Measurements from ENCODE around the gene CSH2.
"Not testable (repeated sequence)": the region's sequence is repeated elsewhere in the genome, so short reads cannot be mapped to it uniquely, and the experiment has no call there.

CSH2 gene

GRCh38 chr17:63917646-63918045, 44.2 kb upstream of the CSH2 start:
- no peak for ATAC-seq
- TF ChIP-seq BACH2 (CRISPR knock-in tag; IDR thresholded peaks at IDR 0.05; ENCODE audit: borderline replicate concordance), result no peak
- no peak for TF ChIP-seq ZC3H10 (CRISPR knock-in tag; IDR thresholded peaks at IDR 0.05)
- no peak for TF ChIP-seq ZNF70 (CRISPR knock-in tag; IDR thresholded peaks at IDR 0.05)
- TF ChIP-seq ARNTL (CRISPR knock-in tag; IDR thresholded peaks at IDR 0.05; ENCODE audit: borderline replicate concordance, low read depth), result no peak
- no peak for TF ChIP-seq RARB (CRISPR knock-in tag; IDR thresholded peaks at IDR 0.05)
- TF ChIP-seq, protein P1, sequence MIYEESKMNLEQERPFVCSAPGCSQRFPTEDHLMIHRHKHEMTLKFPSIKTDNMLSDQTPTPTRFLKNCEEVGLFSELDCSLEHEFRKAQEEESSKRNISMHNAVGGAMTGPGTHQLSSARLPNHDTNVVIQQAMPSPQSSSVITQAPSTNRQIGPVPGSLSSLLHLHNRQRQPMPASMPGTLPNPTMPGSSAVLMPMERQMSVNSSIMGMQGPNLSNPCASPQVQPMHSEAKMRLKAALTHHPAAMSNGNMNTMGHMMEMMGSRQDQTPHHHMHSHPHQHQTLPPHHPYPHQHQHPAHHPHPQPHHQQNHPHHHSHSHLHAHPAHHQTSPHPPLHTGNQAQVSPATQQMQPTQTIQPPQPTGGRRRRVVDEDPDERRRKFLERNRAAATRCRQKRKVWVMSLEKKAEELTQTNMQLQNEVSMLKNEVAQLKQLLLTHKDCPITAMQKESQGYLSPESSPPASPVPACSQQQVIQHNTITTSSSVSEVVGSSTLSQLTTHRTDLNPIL (CRISPR knock-in tag; IDR thresholded peaks at IDR 0.05; ENCODE audit: low read depth), result no peak
- no peak for TF ChIP-seq PATZ1 (CRISPR knock-in tag; IDR thresholded peaks at IDR 0.05; ENCODE audit: borderline replicate concordance)
- TF ChIP-seq ESRRG (CRISPR knock-in tag; IDR thresholded peaks at IDR 0.05), result no peak
- TF ChIP-seq TSHZ2 (CRISPR knock-in tag; IDR thresholded peaks at IDR 0.05), result no peak
- no peak for TF ChIP-seq SNAI2 (CRISPR knock-in tag; IDR thresholded peaks at IDR 0.05)
- no peak for TF ChIP-seq ZNF565 (CRISPR knock-in tag; conservative IDR thresholded peaks at IDR 0.05; ENCODE audit: low read depth)
- TF ChIP-seq ZFP30 (CRISPR knock-in tag; IDR thresholded peaks at IDR 0.05), result no peak

DNA sequence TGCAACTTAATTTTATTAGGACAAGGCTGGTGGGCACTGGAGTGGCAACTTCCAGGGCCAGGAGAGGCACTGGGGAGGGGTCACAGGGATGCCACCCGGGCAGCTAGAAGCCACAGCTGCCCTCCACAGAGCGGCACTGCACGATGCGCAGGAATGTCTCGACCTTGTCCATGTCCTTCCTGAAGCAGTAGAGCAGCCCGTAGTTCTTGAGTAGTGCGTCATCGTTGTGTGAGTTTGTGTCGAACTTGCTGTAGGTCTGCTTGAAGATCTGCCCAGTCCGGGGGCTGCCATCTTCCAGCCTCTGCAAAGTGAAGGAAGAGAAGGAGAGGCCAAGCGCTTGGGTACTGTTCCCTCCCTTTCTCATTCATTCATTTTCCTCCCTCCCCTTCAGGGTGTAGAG, 43.7 kb upstream of the CSH2 start:
- not testable (repeated sequence) for ATAC-seq

DNA sequence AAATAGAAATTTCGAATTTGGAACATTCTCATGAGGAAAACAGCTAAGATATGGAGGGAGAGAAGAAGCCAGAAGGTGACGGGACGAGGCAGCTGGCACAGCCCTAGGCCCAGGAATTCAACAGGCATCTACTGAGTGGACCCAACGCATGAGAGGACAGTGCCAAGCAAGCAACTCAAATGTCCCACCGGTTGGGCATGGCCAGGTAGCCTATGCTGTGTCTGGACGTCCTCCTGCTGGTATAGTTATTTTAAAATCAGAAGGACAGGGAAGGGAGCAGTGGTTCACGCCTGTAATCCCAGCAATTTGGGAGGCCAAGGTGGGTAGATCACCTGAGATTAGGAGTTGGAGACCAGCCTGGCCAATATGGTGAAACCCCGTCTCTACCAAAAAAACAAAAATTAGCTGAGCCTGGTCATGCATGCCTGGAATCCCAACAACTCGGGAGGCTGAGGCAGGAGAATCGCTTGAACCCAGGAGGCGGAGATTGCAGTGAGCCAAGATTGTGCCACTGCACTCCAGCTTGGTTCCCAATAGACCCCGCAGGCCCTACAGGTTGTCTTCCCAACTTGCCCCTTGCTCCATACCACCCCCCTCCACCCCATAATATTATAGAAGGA, 43.2 kb upstream of the CSH2 start:
- TF ChIP-seq TSHZ2 (CRISPR knock-in tag; IDR thresholded peaks at IDR 0.05), result no peak
- TF ChIP-seq, protein P2, sequence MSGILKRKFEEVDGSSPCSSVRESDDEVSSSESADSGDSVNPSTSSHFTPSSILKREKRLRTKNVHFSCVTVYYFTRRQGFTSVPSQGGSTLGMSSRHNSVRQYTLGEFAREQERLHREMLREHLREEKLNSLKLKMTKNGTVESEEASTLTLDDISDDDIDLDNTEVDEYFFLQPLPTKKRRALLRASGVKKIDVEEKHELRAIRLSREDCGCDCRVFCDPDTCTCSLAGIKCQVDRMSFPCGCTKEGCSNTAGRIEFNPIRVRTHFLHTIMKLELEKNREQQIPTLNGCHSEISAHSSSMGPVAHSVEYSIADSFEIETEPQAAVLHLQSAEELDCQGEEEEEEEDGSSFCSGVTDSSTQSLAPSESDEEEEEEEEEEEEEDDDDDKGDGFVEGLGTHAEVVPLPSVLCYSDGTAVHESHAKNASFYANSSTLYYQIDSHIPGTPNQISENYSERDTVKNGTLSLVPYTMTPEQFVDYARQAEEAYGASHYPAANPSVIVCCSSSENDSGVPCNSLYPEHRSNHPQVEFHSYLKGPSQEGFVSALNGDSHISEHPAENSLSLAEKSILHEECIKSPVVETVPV (CRISPR knock-in tag; IDR thresholded peaks at IDR 0.05), result no peak
- ATAC-seq, result no peak

DNA sequence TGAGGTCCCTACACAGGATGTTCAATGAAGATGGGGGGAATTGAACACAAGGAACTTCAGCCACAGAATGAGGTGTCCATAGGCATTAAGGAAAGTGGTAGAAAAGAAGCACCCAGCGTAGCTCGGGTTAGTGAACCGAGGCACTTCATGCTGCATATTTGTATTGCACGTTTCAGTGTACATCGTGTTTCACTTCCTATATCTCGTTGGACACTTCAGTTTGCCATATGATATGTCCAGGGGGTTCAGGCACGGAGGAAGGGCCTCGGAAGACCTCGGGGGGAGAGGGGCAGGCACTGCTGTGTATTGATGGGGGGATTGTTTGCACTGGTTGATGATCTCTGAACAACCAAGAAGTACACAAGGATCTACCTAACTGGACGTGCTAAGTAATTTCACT, 42.3 kb upstream of the CSH2 start:
- ATAC-seq, result not testable (repeated sequence)

GRCh38 chr17:63914471-63914870, 41.0 kb upstream of the CSH2 start:
- TF ChIP-seq ESRRG (CRISPR knock-in tag; IDR thresholded peaks at IDR 0.05) (no peak), RARB (CRISPR knock-in tag; IDR thresholded peaks at IDR 0.05) (no peak), ZC3H10 (CRISPR knock-in tag; IDR thresholded peaks at IDR 0.05) (no peak), GLIS3 (CRISPR knock-in tag; IDR thresholded peaks at IDR 0.05) (no peak), ISL1 (CRISPR knock-in tag; IDR thresholded peaks at IDR 0.05) (no peak), ZNF8 (CRISPR knock-in tag; IDR thresholded peaks at IDR 0.05) (no peak), TOX (CRISPR knock-in tag; IDR thresholded peaks at IDR 0.05; ENCODE audit: borderline replicate concordance) (no peak)
- TF ChIP-seq, protein P1 (CRISPR knock-in tag; IDR thresholded peaks at IDR 0.05; ENCODE audit: low read depth), result no peak
- no peak for ATAC-seq
